Fibroblast of the aortic adventitia (primary cell): Measurements from ENCODE around the gene NDE1. TPM values are rescaled to one million over a fixed set of nuclear protein-coding genes. Genes with fewer than 3 reads are reported as not detected.

Experiments used
- DNase-seq: peaks from one replicate; pipeline ENCODE4 v3.0.0-alpha.2; 2010; ENCODE audit warnings: low read depth
- H3K4me3 ChIP-seq: 2 replicates; pipeline ENCODE4 v1.5.1; 2011; ENCODE audit warnings: low read depth, mild to moderate bottlenecking, control low read depth, low read length, moderate library complexity
- CTCF ChIP-seq: IDR thresholded peaks from 2 replicates; pipeline ENCODE4 v1.5.1; 2011; ENCODE audit warnings: mild to moderate bottlenecking, low read length, control low read depth, inconsistent platforms; ENCODE audit not compliant: insufficient read depth
- total RNA-seq: library from RNA; depleted of rRNA; stranded (reverse); fragments of >200 nt; gene quantifications from 2 replicates; pipeline ENCODE4 v1.2.3, GENCODE V29; 2012; ENCODE audit warnings: low replicate concordance

The NDE1 gene
- total RNA-seq, 1 donor: 17.5 TPM

DNA sequence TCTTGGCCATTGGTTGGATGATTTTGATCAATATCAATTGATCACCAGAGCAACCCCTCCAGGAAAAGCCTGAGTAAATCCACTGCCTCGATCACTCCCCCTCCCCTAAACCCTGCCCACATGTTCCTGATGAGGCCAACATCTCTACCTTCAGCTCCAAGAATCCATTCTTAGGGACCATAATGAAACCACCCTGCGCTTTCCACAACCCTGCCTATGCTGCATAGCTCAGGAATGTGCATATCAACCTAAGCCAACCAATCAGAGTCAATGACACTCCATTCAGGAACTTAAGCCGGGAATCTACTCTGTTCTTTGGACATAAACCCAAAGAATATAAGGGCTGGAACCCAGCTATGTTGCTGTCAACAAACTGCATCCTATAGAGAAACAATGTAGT is 120.5 kb downstream of the NDE1 start:
- DNase-seq: peak; percentile 93
- H3K4me3 ChIP-seq: peak overlapping the region; percentile 26
- TF ChIP-seq CTCF: no peak

- no peak overlapping the region for H3K4me3 ChIP-seq
- DNase-seq: no peak
- TF ChIP-seq CTCF: no peak
Measured at GRCh38 chr16:15771694-15772093, 121.6 kb downstream of the NDE1 start.

GRCh38 chr16:15772579-15773293 is 122.7 kb downstream of the NDE1 start:
- TF ChIP-seq CTCF: no peak
- DNase-seq: no peak
- no peak overlapping the region for H3K4me3 ChIP-seq

DNA sequence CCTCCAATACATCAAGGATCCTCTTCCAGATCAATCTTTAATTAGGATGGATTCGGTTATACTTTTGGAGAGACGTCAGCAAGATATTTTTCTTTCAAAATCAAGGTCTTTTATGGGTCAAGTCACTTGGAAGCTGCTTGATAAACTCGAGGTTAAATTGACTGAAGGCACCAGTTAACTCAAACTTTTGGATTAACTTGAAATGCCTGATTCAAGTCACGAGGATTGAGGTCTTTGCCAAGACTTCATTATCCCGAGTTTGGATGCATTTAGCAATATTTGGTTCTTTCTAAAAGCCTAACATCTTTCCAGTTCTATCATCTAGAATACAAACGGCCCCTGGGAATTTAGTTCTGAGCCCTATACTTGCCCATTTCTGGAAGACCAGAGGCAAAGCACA is 123.9 kb downstream of the NDE1 start:
- H3K4me3 ChIP-seq: no peak overlapping the region
- no peak for TF ChIP-seq CTCF
- DNase-seq: peak; percentile 60

GRCh38 chr16:15775209-15775608 is 125.2 kb downstream of the NDE1 start:
- DNase-seq: peak; percentile 38
- no peak overlapping the region for H3K4me3 ChIP-seq
- TF ChIP-seq CTCF: no peak

- TF ChIP-seq CTCF: no peak
- DNase-seq: peak; percentile 50
- H3K4me3 ChIP-seq: no peak overlapping the region
Measured at GRCh38 chr16:15775663-15776304, 125.7 kb downstream of the NDE1 start.

Other genes with a start within 250 kb of the NDE1 start
- 64.3 and 105 TPM in 2 replicates for gene BMERB1, start 215.7 kb upstream of the NDE1 start, total RNA-seq
- 27.1 and 74.8 TPM in 2 replicates for gene MARF1, start 7.1 kb upstream of the NDE1 start, total RNA-seq
- gene MYH11, start 206.8 kb downstream of the NDE1 start, total RNA-seq: 0.57 TPM in 1 of 2 replicates, not detected in the other
- 42.3 and 55.8 TPM in 2 replicates for gene CEP20, start 238.4 kb downstream of the NDE1 start, total RNA-seq